IPS-18c (cell line): ENCODE results near the gene SCYGR8.

ENCODE experiments used
- H3K4me3 ChIP-seq: 2 replicates; pipeline ENCODE4 v1.7.0; 2013; ENCODE audit warnings: low read depth, mild to moderate bottlenecking, low read length, moderate library complexity; ENCODE audit not compliant: insufficient read depth
- H3K9me3 ChIP-seq: one replicate; pipeline ENCODE4 v1.6.1; 2013; ENCODE audit warnings: mild to moderate bottlenecking, low read length, moderate library complexity; ENCODE audit not compliant: control insufficient read depth, insufficient read depth

SCYGR8 gene

DNA sequence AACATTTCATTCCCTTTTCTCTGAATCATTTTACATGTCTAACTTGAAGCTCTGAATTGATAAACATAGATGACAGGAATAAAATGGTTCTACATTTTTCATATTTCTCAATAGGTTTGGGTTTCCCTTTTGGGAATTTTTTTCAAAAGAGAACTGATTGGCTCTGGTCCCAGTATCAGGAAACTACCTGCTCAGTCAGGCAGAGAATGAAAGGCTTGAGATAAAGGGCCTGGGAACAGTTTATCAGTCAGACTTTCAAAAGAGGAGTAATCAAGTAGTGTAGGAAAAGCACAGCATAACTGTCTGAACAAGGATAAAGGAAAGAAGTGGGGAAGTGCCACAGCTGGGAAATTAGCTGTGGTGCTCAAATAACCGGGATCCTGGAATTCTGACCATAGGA is 39.6 kb downstream of the SCYGR8 start:
- no peaks in the 10 kb centered on the region for H3K9me3 ChIP-seq
- H3K4me3 ChIP-seq: no peak overlapping the region

DNA sequence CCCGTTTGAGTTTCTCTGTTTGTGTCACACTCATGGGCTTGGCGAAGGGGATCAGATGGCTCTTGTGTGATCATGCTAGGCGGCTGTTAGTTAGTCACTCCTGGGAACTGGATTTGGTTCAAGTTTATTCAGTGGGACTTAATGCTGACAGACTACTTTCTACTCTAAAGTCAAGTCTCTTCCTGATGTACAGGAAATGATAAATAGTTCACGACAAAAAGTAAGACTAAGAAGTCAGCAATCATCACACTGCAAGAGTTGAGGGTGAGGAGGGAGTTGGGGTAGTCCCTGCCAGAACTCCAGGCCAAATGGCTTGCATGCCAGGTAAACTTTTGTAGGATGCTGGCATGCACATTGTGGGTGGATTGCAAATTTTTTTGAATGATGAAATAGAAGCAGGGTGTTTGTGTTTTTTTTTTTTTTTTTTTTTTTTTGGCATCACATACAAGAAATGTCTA is 42.9 kb downstream of the SCYGR8 start:
- H3K9me3 ChIP-seq: no peaks in the 10 kb centered on the region
- H3K4me3 ChIP-seq: no peak overlapping the region

DNA sequence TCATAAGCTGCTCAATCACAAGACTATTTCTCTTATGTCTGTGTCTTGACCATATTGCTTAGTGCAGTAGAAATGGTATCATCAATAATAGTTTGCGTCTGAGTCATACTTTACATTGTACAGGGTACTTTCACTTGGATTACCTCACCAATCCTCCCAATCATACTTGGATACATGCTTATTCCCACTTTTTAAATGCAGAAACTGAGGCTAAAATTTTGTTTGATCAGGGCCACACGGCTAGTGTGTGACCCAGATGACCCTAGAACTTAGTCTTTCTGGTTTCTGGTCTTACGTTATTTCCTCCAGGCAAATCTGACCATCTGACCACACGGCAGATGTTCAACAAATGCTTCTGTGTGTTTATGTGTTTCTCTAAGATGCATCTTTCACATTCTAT is 44.1 kb downstream of the SCYGR8 start:
- no peak overlapping the region for H3K4me3 ChIP-seq
- no peaks in the 10 kb centered on the region for H3K9me3 ChIP-seq

DNA sequence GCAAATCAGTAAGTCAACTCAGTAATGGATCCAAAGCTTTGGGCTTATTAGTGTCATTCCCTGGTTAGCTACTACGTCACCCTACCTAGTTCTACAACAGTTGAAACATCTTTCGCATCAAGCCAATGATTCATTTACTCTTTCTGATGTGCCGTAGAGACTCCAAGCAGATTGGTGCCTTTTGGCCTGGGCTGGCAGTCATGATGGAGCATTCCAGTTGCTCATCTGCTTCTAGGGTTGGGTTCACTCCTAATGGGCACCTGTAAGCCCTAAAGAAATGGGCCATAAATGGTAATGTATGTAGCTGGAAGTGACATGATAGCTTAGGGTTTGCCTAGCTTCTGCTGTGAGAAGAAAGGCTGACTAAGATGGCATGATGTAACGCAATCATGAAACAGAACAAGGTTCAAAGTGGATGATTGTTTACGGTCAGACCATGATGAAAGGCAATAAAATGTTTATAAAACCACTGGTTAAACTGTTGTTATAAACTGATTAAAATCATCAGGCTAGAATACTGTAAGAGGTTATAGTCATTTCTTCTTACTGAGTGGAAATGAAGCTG is 47.5 kb downstream of the SCYGR8 start:
- no peaks in the 10 kb centered on the region for H3K9me3 ChIP-seq

More for the DNA sequence above, 47.5 kb downstream of the SCYGR8 start:
- H3K4me3 ChIP-seq: no peak overlapping the region
